ENCODE data around the gene RFTN2. TPM values are rescaled to one million over a fixed set of nuclear protein-coding genes. Genes with fewer than 3 reads are reported as not detected.

RFTN2 gene
- total and polyA plus RNA-seq, 9 of the 15 experiments (the other 6 are each of a cell fraction or from before 2014, with no cell fraction given): 0.01 to 0.11 (median 0.04) TPM; not detected in 6

DNA sequence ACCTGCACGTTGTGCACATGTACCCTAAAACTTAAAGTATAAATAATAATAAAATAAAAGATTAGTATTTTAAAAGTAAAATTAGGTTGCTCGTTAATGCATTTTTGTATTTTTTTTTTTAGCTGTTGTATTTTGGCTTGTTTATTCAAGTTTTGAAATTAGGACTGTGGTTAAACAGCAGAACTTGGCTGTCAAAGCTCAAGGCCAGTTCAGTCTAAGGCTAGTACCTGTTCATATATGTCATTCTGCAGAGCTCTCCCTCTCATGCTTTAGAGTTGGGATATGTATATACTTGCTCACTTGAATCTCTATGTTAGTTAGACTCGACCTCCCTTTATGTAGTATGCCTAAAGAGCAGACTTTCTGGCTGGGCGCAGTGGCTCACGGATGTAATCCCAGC is 126.8 kb downstream of the RFTN2 start:
- in situ Hi-C loops (cut with MboI): no loop called here
- ChIA-PET CTCF (ENCODE audit: low intra/inter-chr PET ratio) (no interaction called here), POLR2A (no interaction called here)
- H3K27ac ChIP-seq (ENCODE audit: extremely low read depth, low read depth, low read length): no peak overlapping the region
- H3K9me1 ChIP-seq (ENCODE audit: control insufficient read depth, insufficient read depth, low read length): no peaks in the 10 kb centered on the region
- DNase-seq (ENCODE audit: extremely low read depth in 1 of 4, low spot score in 3 of 4): no peak
- no peak overlapping the region for H3K9ac ChIP-seq (ENCODE audit: insufficient read depth in 1 of 2, low read depth in 2 of 2, low read length in 2 of 2)
- no TSS peak for BruUV-seq (replicated peaks)
- no peaks in the 10 kb centered on the region for H3K4me1 ChIP-seq (replicated peaks in 1 of 2; ENCODE audit: control insufficient read depth in 2 of 2, insufficient read depth in 2 of 2, low read length in 2 of 2)
- H3K4me2 ChIP-seq (ENCODE audit: insufficient read depth, low read length): no peak overlapping the region
- H4K20me1 ChIP-seq (replicated peaks; ENCODE audit: control insufficient read depth, insufficient read depth, low read length): no peaks in the 10 kb centered on the region
- peaks cover 34% of the 10 kb centered on the region for H3K36me3 ChIP-seq (ENCODE audit: control insufficient read depth, insufficient read depth, low read length)
- no peak for TF ChIP-seq RBM22 (IDR thresholded peaks at IDR 0.05; ENCODE audit: low read depth, low read length, poor library complexity, severe bottlenecking)
- TF ChIP-seq, protein P1, sequence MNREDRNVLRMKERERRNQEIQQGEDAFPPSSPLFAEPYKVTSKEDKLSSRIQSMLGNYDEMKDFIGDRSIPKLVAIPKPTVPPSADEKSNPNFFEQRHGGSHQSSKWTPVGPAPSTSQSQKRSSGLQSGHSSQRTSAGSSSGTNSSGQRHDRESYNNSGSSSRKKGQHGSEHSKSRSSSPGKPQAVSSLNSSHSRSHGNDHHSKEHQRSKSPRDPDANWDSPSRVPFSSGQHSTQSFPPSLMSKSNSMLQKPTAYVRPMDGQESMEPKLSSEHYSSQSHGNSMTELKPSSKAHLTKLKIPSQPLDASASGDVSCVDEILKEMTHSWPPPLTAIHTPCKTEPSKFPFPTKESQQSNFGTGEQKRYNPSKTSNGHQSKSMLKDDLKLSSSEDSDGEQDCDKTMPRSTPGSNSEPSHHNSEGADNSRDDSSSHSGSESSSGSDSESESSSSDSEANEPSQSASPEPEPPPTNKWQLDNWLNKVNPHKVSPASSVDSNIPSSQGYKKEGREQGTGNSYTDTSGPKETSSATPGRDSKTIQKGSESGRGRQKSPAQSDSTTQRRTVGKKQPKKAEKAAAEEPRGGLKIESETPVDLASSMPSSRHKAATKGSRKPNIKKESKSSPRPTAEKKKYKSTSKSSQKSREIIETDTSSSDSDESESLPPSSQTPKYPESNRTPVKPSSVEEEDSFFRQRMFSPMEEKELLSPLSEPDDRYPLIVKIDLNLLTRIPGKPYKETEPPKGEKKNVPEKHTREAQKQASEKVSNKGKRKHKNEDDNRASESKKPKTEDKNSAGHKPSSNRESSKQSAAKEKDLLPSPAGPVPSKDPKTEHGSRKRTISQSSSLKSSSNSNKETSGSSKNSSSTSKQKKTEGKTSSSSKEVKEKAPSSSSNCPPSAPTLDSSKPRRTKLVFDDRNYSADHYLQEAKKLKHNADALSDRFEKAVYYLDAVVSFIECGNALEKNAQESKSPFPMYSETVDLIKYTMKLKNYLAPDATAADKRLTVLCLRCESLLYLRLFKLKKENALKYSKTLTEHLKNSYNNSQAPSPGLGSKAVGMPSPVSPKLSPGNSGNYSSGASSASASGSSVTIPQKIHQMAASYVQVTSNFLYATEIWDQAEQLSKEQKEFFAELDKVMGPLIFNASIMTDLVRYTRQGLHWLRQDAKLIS (CRISPR knock-in tag; IDR thresholded peaks at IDR 0.05): no peak
- TF ChIP-seq ETS2 (tag; IDR thresholded peaks at IDR 0.05; ENCODE audit: borderline replicate concordance, poor library complexity, severe bottlenecking): no peak
- TF ChIP-seq ZSCAN29 (IDR thresholded peaks at IDR 0.05): no peak
- no peak for TF ChIP-seq SMARCA4 (IDR thresholded peaks at IDR 0.05)
- TF ChIP-seq CREB1 (IDR thresholded peaks at IDR 0.05): no peak
- TF ChIP-seq CREB1 (CRISPR knock-in tag; IDR thresholded peaks at IDR 0.05): no peak
- TF ChIP-seq PPARD (CRISPR knock-in tag; IDR thresholded peaks at IDR 0.05): no peak
- no peak for TF ChIP-seq ARID2 (IDR thresholded peaks at IDR 0.05)
- TF ChIP-seq TFAM (CRISPR knock-in tag; conservative IDR thresholded peaks at IDR 0.05): no peak
- TF ChIP-seq NFXL1 (CRISPR knock-in tag; IDR thresholded peaks at IDR 0.05): no peak
- TF ChIP-seq, protein P2, sequence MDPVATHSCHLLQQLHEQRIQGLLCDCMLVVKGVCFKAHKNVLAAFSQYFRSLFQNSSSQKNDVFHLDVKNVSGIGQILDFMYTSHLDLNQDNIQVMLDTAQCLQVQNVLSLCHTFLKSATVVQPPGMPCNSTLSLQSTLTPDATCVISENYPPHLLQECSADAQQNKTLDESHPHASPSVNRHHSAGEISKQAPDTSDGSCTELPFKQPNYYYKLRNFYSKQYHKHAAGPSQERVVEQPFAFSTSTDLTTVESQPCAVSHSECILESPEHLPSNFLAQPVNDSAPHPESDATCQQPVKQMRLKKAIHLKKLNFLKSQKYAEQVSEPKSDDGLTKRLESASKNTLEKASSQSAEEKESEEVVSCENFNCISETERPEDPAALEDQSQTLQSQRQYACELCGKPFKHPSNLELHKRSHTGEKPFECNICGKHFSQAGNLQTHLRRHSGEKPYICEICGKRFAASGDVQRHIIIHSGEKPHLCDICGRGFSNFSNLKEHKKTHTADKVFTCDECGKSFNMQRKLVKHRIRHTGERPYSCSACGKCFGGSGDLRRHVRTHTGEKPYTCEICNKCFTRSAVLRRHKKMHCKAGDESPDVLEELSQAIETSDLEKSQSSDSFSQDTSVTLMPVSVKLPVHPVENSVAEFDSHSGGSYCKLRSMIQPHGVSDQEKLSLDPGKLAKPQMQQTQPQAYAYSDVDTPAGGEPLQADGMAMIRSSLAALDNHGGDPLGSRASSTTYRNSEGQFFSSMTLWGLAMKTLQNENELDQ (CRISPR knock-in tag; IDR thresholded peaks at IDR 0.05; ENCODE audit: borderline replicate concordance): no peak
- no peaks in the 10 kb centered on the region for H3K79me2 ChIP-seq (ENCODE audit: control insufficient read depth, insufficient read depth, low read length)
- no peak overlapping the region for H3K4me3 ChIP-seq
- no peaks in the 10 kb centered on the region for H3K9me3 ChIP-seq (replicated peaks; ENCODE audit: control insufficient read depth, insufficient read depth, low read depth, low read length)
- no peak for ATAC-seq
- 79% methylated on average over 5 of the region's 5 CpGs for WGBS (ENCODE audit: insufficient coverage, low coverage, missing lambda C conversion rate)
- H2AFZ ChIP-seq (ENCODE audit: low read depth, low read length): no peak overlapping the region
- FAIRE-seq: no peak
- H3K27me3 ChIP-seq (ENCODE audit: control insufficient read depth in 2 of 2, insufficient read depth in 2 of 2, low read length in 2 of 2): no peaks in the 10 kb centered on the region
- intact Hi-C loops (cut with micrococcal nuclease): no loop called here

All from K562 (cell line).